Vagina (tissue), 2 donors: Measurements from ENCODE around the gene MALT1. TPM values are rescaled to one million over a fixed set of nuclear protein-coding genes. Genes with fewer than 3 reads are reported as not detected.

ENCODE experiments used
- DNase-seq, 2 donors: peaks; one replicate each; pipeline ENCODE4 v3.0.0-alpha.2; 2017; ENCODE audit errors: extremely low spot score in 2 of 2
- H3K27ac ChIP-seq: fragments of 200-600 bp; sonication (generic); one replicate; pipeline ENCODE4 v1.5.1; 2019
- H3K27me3 ChIP-seq: fragments of 200-600 bp; sonication (generic); one replicate; pipeline ENCODE4 v1.5.1; 2019
- H3K36me3 ChIP-seq, 2 donors: fragments of 200-600 bp; sonication (generic); one replicate each; pipeline ENCODE4 v1.5.1; 2017 to 2019
- H3K4me1 ChIP-seq: fragments of 200-600 bp; sonication (generic); one replicate; pipeline ENCODE4 v1.5.1; 2019
- H3K4me3 ChIP-seq, 2 donors: fragments of 200-600 bp; sonication (generic); 1 replicate in 1 of 2; 2 replicates in 1 of 2; pipeline ENCODE4 v1.5.1; 2016 to 2019
- H3K9me3 ChIP-seq: fragments of 200-600 bp; sonication (generic); one replicate; pipeline ENCODE4 v1.5.1; 2019
- POLR2A ChIP-seq, 2 donors: fragments of 450-650 bp; IDR thresholded peaks; one replicate each; pipeline ENCODE4 v1.6.1; 2017; ENCODE audit warnings: antibody characterized with exemption in 2 of 2, mild to moderate bottlenecking in 2 of 2, moderate library complexity in 2 of 2
- POLR2AphosphoS5 ChIP-seq, 2 donors: sonication (generic); formaldehyde crosslinking; IDR thresholded peaks; one replicate each; pipeline ENCODE4 v1.9.0; 2017; ENCODE audit warnings: antibody characterized with exemption in 2 of 2, mild to moderate bottlenecking in 2 of 2, low read depth in 1 of 2; ENCODE audit not compliant: insufficient read depth in 1 of 2
- intact Hi-C: fragments of 100-400 bp; cut with DNase I; formaldehyde crosslinking; loops from one replicate; pipeline ENCODE4 v1.15.1; 2023
- total RNA-seq: library from RNA; depleted of rRNA; stranded (reverse); fragments of >200 nt; gene quantifications from one replicate; pipeline ENCODE4 v1.2.3, GENCODE V29; 2016
- TF ChIP-seq, protein P1 (sequence below), 3 experiments: fragments of 450-650 bp in 2 of 3; fragments of 200-600 bp in 1 of 3; sonication (generic) in 1 of 3; IDR thresholded peaks; one replicate each; pipeline ENCODE4 v1.5.1; 2017 to 2019; ENCODE audit warnings: antibody characterized with exemption in 3 of 3, mild to moderate bottlenecking in 2 of 3, moderate library complexity in 2 of 3

MALT1 gene
- total RNA-seq, 1 donor from 2014 or later = 35.8 TPM

DNA sequence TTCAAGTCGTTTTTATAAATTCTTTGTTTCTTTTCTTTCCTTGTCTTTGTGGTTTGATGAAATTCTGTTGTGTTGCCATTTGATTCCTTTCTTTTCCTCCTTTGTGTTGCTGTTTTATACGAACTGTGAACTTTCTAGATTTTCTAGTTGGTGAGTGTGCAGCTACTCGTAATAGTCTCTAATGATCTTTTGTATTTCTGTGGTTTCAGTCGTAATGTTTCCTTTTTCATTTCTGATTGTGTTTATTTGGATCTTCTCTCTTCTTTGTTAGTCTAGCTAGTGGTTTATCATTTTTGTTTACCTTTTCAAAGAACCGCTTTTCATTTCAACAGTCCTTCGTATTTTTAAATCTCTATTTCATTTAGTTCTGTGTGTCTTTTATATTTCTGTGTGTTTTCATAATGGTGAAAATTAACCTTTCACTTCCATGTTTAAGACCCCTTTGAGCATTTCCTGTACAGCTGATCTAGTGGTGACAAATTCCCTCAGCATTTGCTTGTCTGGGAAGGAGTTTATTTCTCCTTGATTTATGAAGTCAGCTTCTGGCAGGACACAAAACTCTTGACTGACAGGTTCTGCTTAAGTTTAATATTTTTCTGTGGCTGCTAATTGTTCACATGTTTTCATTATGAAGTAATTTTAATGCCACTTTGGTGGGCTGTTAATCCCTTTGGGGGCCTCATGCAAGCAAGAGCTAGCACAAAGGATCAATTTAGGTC lies 16.2 kb upstream of the MALT1 start:
- no peak for DNase-seq
- TF ChIP-seq, protein P1, sequence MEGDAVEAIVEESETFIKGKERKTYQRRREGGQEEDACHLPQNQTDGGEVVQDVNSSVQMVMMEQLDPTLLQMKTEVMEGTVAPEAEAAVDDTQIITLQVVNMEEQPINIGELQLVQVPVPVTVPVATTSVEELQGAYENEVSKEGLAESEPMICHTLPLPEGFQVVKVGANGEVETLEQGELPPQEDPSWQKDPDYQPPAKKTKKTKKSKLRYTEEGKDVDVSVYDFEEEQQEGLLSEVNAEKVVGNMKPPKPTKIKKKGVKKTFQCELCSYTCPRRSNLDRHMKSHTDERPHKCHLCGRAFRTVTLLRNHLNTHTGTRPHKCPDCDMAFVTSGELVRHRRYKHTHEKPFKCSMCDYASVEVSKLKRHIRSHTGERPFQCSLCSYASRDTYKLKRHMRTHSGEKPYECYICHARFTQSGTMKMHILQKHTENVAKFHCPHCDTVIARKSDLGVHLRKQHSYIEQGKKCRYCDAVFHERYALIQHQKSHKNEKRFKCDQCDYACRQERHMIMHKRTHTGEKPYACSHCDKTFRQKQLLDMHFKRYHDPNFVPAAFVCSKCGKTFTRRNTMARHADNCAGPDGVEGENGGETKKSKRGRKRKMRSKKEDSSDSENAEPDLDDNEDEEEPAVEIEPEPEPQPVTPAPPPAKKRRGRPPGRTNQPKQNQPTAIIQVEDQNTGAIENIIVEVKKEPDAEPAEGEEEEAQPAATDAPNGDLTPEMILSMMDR (IDR thresholded peaks at IDR 0.05) = no peak
- no peak for TF ChIP-seq POLR2AphosphoS5 (IDR thresholded peaks at IDR 0.05; ENCODE audit: insufficient read depth in 1 of 2, low read depth in 1 of 2)
- H3K36me3 ChIP-seq = no peaks in the 10 kb centered on the region
- no peaks in the 10 kb centered on the region for H3K9me3 ChIP-seq
- no peaks in the 10 kb centered on the region for H3K27me3 ChIP-seq
- H3K4me1 ChIP-seq = no peaks in the 10 kb centered on the region
- no peak overlapping the region for H3K27ac ChIP-seq
- intact Hi-C loops = no loop called here
- no peak overlapping the region for H3K4me3 ChIP-seq

DNA sequence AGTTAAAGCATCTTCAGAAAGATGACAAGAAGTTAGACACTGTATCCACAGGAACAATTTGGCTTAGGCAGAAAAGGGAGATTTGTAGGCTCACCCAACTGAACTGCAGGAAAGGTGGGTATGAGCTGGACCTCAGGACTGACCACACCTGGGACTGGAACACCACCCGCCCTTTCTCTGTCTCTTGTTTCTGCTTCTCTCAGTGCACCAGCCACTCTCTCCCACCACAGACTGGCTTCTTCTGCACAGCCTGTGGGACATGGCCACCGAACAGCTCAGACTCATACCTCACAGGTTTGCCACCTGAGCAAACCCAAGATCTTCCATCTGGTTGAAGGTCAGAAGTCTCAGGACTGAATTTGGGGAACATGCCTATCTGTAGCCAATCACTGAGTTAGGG lies 14.2 kb upstream of the MALT1 start:
- intact Hi-C loops = no loop called here
- DNase-seq = no peak
- no peaks in the 10 kb centered on the region for H3K27me3 ChIP-seq
- TF ChIP-seq POLR2AphosphoS5 (IDR thresholded peaks at IDR 0.05; ENCODE audit: insufficient read depth in 1 of 2, low read depth in 1 of 2) (no peak), POLR2A (IDR thresholded peaks at IDR 0.05) (no peak)
- TF ChIP-seq, protein P1 (IDR thresholded peaks at IDR 0.05) = no peak
- H3K27ac ChIP-seq = no peak overlapping the region
- H3K9me3 ChIP-seq = no peaks in the 10 kb centered on the region
- H3K36me3 ChIP-seq = no peaks in the 10 kb centered on the region
- H3K4me1 ChIP-seq = no peaks in the 10 kb centered on the region
- no peak overlapping the region for H3K4me3 ChIP-seq

DNA sequence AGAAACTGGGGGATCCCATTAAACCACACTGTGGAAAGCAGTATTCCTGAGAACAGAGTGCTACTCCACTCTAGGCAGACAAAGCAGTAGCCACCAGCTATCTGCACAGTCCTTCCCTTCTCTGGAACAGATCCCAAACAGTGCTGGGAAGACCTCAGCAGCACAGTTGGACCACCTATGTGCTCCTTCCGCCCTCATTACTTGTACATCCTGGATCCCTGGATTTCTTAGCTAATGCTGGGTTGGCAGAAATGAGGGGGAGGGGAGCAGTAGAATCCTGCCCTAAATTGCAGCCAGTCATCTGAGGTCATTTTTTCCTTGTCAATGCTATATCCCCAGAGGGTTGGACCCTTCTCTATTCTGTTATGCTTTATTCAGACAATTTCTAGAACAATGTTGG lies 13.8 kb upstream of the MALT1 start:
- Histone ChIP-seq H3K27me3 (no peaks in the 10 kb centered on the region), H3K4me3 (no peak overlapping the region), H3K4me1 (no peaks in the 10 kb centered on the region), H3K27ac (no peak overlapping the region), H3K9me3 (no peaks in the 10 kb centered on the region), H3K36me3 (no peaks in the 10 kb centered on the region)
- intact Hi-C loops = no loop called here
- no peak for DNase-seq
- TF ChIP-seq POLR2AphosphoS5 (IDR thresholded peaks at IDR 0.05; ENCODE audit: insufficient read depth in 1 of 2, low read depth in 1 of 2) = no peak
- TF ChIP-seq, protein P1 (IDR thresholded peaks at IDR 0.05) = no peak
- TF ChIP-seq POLR2A (IDR thresholded peaks at IDR 0.05) = no peak

DNA sequence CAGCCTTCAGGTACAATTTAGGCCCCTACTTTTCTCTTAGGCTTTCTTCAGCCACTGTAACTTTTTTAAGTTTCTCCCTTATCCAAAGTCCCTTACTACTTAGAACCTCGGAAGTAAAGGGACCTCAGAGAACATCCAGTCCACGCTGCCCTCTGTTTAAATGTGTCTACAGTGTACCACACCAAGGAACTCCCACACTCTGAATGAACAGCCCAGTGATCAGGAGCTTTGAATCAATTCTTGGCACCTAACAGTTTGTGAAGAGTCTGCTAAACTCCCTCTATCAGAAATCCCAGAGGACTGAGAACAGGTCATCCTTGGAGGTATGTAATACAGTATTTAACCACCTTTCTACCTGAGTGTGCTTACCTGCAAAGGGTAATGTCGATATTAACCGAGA lies 11.6 kb upstream of the MALT1 start:
- no peaks in the 10 kb centered on the region for H3K4me1 ChIP-seq
- H3K27me3 ChIP-seq = no peaks in the 10 kb centered on the region
- no peak overlapping the region for H3K4me3 ChIP-seq
- H3K27ac ChIP-seq = no peak overlapping the region
- intact Hi-C loops = no loop called here
- TF ChIP-seq POLR2AphosphoS5 (IDR thresholded peaks at IDR 0.05; ENCODE audit: insufficient read depth in 1 of 2, low read depth in 1 of 2) (no peak), POLR2A (IDR thresholded peaks at IDR 0.05) (no peak)
- TF ChIP-seq, protein P1 (IDR thresholded peaks at IDR 0.05) = no peak
- H3K36me3 ChIP-seq = no peaks in the 10 kb centered on the region
- no peaks in the 10 kb centered on the region for H3K9me3 ChIP-seq
- no peak for DNase-seq

DNA sequence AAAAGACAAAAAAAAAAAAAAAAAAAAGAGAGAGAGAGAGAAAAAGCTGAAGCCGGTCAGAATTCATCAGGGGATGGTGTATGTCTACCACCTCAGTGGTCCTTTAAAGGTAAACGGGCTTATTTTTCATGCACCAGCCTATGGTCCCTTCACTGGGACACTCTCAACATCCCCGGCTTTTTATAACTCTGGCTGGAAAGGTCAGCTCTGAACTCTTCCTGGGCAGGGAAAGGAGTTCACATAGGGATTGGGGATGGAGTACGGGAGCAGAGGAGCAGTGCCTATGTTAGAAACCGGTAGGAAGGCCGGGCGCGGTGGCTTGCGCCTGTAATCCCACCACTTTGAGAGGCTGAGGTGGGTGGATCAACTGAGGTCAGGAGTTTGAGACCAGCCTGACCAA lies 10.3 kb upstream of the MALT1 start:
- H3K36me3 ChIP-seq = no peaks in the 10 kb centered on the region

More for the DNA sequence above, 10.3 kb upstream of the MALT1 start:
- intact Hi-C loops = no loop called here
- Histone ChIP-seq H3K27me3 (no peaks in the 10 kb centered on the region), H3K9me3 (no peaks in the 10 kb centered on the region), H3K27ac (no peak overlapping the region), H3K4me1 (no peaks in the 10 kb centered on the region), H3K4me3 (no peak overlapping the region)
- TF ChIP-seq, protein P1 (IDR thresholded peaks at IDR 0.05) = no peak
- TF ChIP-seq POLR2AphosphoS5 (IDR thresholded peaks at IDR 0.05; ENCODE audit: insufficient read depth in 1 of 2, low read depth in 1 of 2) (no peak), POLR2A (IDR thresholded peaks at IDR 0.05) (no peak)
- DNase-seq = no peak
